HL-60 (cell line): ENCODE results near the gene RIN2.

Source experiments
- DNase-seq, 2 experiments: peaks; one replicate each; pipeline ENCODE4 v3.0.0-alpha.2; 2010 to 2020; ENCODE audit warnings: low read depth in 1 of 2, low spot score in 1 of 2
- H3K27ac ChIP-seq: fragments of 250-450 bp; sonication (Bioruptor Pico); replicated peaks from 2 replicates; pipeline ENCODE4 v1.5.1; 2020; ENCODE audit warnings: mild to moderate bottlenecking, moderate library complexity
- H3K27me3 ChIP-seq: fragments of 250-450 bp; sonication (Bioruptor Pico); 2 replicates; pipeline ENCODE4 v1.5.1; 2021; ENCODE audit warnings: mild to moderate bottlenecking, moderate library complexity; ENCODE audit not compliant: insufficient read depth, poor library complexity, severe bottlenecking
- H3K4me3 ChIP-seq: replicated peaks from 2 replicates; pipeline ENCODE4 v1.5.1; 2011; ENCODE audit warnings: mild to moderate bottlenecking, control low read depth, low read length; ENCODE audit not compliant: insufficient read depth
- GABPA ChIP-seq: IDR thresholded peaks from 2 replicates; pipeline ENCODE4 v1.6.1; 2012; ENCODE audit warnings: low read depth
- POLR2AphosphoS5 ChIP-seq: IDR thresholded peaks from 2 replicates; pipeline ENCODE4 v1.6.1; 2012; ENCODE audit warnings: low read depth
- SPI1 ChIP-seq: IDR thresholded peaks from 2 replicates; pipeline ENCODE4 v1.6.1; 2012; ENCODE audit warnings: low read depth, mild to moderate bottlenecking, borderline replicate concordance
- TF ChIP-seq, protein P1 (sequence below): IDR thresholded peaks from 2 replicates; pipeline ENCODE4 v1.6.1; 2012; ENCODE audit warnings: low read depth; ENCODE audit not compliant: insufficient replicate concordance
- TF ChIP-seq, protein P2 (sequence below): IDR thresholded peaks from one replicate; pipeline ENCODE4 v1.5.1; 2011; ENCODE audit warnings: low read length, control low read depth, inconsistent platforms; ENCODE audit not compliant: insufficient read depth

RIN2 gene

DNA sequence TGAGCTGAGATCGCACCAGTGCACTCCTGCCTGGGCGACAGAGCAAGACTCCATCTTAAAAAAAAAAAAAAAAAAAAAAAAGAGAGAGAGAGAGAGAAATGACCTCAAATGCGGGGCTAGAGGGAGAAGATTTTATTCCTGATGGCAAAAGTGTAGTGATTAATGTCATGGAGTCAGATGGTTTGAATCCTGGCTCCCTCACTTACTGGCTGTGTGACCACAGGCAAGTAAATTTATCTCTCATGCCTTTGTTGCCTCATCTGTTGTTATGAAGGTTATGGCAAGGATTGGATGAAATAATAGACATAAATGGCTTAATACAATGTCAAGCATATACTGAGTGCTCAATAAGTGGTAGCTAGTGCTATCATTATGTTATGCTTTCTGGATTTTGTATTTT lies 29.3 kb downstream of the RIN2 start:
- Histone ChIP-seq H3K27me3 (no peaks in the 10 kb centered on the region), H3K4me3 (no peak overlapping the region), H3K27ac (no peak overlapping the region)
- no peak for DNase-seq
- TF ChIP-seq, protein P1, sequence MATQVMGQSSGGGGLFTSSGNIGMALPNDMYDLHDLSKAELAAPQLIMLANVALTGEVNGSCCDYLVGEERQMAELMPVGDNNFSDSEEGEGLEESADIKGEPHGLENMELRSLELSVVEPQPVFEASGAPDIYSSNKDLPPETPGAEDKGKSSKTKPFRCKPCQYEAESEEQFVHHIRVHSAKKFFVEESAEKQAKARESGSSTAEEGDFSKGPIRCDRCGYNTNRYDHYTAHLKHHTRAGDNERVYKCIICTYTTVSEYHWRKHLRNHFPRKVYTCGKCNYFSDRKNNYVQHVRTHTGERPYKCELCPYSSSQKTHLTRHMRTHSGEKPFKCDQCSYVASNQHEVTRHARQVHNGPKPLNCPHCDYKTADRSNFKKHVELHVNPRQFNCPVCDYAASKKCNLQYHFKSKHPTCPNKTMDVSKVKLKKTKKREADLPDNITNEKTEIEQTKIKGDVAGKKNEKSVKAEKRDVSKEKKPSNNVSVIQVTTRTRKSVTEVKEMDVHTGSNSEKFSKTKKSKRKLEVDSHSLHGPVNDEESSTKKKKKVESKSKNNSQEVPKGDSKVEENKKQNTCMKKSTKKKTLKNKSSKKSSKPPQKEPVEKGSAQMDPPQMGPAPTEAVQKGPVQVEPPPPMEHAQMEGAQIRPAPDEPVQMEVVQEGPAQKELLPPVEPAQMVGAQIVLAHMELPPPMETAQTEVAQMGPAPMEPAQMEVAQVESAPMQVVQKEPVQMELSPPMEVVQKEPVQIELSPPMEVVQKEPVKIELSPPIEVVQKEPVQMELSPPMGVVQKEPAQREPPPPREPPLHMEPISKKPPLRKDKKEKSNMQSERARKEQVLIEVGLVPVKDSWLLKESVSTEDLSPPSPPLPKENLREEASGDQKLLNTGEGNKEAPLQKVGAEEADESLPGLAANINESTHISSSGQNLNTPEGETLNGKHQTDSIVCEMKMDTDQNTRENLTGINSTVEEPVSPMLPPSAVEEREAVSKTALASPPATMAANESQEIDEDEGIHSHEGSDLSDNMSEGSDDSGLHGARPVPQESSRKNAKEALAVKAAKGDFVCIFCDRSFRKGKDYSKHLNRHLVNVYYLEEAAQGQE = no peak
- TF ChIP-seq POLR2AphosphoS5 = no peak
- no peak for TF ChIP-seq GABPA
- TF ChIP-seq, protein P2, sequence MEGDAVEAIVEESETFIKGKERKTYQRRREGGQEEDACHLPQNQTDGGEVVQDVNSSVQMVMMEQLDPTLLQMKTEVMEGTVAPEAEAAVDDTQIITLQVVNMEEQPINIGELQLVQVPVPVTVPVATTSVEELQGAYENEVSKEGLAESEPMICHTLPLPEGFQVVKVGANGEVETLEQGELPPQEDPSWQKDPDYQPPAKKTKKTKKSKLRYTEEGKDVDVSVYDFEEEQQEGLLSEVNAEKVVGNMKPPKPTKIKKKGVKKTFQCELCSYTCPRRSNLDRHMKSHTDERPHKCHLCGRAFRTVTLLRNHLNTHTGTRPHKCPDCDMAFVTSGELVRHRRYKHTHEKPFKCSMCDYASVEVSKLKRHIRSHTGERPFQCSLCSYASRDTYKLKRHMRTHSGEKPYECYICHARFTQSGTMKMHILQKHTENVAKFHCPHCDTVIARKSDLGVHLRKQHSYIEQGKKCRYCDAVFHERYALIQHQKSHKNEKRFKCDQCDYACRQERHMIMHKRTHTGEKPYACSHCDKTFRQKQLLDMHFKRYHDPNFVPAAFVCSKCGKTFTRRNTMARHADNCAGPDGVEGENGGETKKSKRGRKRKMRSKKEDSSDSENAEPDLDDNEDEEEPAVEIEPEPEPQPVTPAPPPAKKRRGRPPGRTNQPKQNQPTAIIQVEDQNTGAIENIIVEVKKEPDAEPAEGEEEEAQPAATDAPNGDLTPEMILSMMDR = no peak
- no peak for TF ChIP-seq SPI1

DNA sequence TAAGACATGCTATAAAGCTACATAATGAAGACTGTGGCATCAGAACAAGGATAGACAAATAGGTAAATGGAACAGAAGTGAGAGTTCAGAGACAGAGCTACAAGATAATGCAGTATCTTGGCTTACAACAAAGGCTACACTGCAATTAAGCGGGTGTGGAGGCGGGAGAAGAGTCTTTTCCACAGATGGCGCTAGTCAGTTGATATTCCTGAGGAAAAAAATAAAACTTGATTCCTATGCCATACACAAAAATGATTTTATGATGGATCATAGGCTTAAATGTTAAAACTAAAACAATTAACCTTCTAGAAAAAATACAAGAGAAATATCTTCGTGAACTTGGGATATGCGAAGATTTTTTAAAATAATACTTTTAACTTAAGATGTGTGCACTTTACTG lies 31.0 kb downstream of the RIN2 start:
- no peak for DNase-seq
- H3K4me3 ChIP-seq = no peak overlapping the region
- H3K27ac ChIP-seq = no peak overlapping the region
- no peaks in the 10 kb centered on the region for H3K27me3 ChIP-seq
- TF ChIP-seq, protein P1 = no peak
- TF ChIP-seq POLR2AphosphoS5 (no peak), GABPA (no peak), SPI1 (no peak)
- TF ChIP-seq, protein P2 = no peak

DNA sequence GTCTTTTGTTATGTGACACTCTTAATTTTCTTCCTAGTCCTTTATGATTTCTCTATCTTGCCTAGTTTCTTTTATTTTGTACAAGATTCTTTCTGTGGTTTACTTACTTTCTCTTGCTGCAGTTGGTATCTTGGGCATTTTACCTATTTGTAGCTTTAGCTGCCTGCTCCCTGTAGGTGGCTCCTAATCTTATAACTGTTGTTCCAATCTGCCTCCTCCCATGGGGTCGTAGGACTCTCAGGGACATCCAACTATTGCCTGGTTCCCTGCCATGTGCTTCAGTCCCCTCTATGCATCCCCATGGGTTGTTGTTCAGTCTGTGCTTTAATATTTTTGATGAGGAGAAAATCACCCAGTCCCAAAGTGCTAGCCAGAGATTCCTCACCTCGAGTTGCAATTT lies 31.4 kb downstream of the RIN2 start:
- no peaks in the 10 kb centered on the region for H3K27me3 ChIP-seq
- no peak overlapping the region for H3K4me3 ChIP-seq
- no peak for DNase-seq
- no peak overlapping the region for H3K27ac ChIP-seq
- TF ChIP-seq, protein P1 = no peak
- TF ChIP-seq, protein P2 = no peak
- TF ChIP-seq SPI1 (no peak), GABPA (no peak), POLR2AphosphoS5 (no peak)
